ENCODE results near the gene ABCB10.
"Not testable (repeated sequence)": the region's sequence is repeated elsewhere in the genome, so short reads cannot be mapped to it uniquely, and the experiment has no call there.

DNA sequence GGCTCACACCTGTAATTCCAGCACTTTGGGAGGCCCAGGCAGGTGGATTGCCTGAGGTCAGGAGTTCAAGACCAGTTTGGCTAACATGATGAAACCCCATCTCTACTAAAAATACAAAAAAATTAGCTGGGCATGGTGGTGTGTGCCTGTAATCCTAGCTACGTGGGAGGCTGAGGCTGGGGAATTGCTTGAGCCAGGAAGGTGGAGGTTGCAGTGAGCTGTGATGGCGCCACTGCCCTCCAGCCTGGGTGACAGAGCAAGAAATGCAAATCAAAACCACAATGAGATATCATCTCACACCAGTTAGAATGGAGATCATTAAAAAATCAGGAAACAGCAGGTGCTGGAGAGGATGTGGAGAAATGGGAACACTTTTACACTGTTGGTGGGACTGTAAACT, 47.3 kb downstream of the ABCB10 start:
- not testable (repeated sequence) for TF ChIP-seq EZH2 (IDR thresholded peaks at IDR 0.05; ENCODE audit: insufficient read depth, poor library complexity, severe bottlenecking); EZH2phosphoT487 (IDR thresholded peaks at IDR 0.05; ENCODE audit: insufficient read depth, low read depth)
